Stimulated activated CD4-positive, alpha-beta T cell treated with anti-CD3 and anti-CD28 coated beads, Interleukin-1b, Interleukin-23, amount 100 ng/mL, for 1 hour (primary cell): Measurements from ENCODE around the gene SLC18A3.

Source experiments
- DNase-seq, 2 donors: peaks; one replicate each; pipeline ENCODE4 v3.0.0-alpha.2; 2020; ENCODE audit warnings: low read depth in 2 of 2

Gene SLC18A3

DNA sequence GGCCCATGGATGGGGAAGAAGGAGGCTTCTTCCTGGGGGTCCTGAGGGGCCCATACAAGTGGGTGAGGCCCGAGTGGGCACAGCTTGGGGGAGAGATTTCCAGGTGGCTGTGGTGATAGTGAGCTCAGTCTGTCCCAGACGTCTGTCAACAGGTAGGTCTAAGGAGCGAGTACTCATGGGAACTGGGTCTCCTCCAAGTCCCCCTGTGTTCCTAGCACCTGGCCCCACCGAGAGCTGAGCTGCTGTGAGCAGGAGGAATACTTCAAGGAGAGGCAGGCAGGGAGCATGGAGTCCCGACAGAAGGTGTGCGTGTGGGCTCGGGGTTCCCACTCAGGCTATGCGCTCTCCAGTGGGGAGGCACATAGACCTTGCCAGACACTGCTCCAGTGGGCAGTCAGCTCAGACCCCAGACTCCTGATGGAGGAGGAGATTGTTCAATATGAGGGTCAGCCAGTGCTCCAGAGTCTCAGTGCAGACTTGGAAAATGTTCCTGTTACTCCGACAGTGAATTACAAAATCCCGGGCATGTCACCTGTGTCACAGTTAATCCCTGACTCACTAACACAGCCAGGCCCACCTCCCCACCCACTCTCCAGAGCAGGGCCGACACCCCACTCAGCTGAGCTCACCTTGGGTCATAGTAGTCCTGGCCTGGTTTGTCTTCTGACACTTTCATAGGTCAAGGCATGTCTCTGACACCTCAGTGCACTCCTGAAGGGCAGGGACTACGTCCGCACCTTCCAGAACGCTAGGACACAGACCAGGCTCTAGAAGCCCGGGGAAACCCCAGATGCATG lies 41.1 kb downstream of the SLC18A3 start:
- DNase-seq: no peak

DNA sequence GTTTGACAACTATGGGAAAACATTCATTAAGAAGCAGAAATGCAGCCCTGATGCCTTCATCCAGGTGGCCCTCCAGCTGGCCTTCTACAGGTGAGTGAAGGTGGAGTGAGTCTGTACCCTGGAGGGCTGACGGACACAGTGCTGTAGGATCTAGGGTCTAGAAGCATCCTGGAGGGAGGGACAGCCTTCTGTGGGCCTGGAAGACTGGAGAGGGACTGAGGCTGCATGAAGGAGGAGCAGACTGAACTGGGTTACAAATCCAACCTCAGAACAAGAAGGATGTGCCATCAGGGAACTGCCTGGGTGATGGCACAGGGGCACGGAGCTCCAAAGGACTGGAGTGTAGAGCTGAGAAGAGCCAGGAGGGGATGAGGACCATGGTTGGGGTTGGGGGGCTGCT lies 41.8 kb downstream of the SLC18A3 start:
- no peak for DNase-seq

DNA sequence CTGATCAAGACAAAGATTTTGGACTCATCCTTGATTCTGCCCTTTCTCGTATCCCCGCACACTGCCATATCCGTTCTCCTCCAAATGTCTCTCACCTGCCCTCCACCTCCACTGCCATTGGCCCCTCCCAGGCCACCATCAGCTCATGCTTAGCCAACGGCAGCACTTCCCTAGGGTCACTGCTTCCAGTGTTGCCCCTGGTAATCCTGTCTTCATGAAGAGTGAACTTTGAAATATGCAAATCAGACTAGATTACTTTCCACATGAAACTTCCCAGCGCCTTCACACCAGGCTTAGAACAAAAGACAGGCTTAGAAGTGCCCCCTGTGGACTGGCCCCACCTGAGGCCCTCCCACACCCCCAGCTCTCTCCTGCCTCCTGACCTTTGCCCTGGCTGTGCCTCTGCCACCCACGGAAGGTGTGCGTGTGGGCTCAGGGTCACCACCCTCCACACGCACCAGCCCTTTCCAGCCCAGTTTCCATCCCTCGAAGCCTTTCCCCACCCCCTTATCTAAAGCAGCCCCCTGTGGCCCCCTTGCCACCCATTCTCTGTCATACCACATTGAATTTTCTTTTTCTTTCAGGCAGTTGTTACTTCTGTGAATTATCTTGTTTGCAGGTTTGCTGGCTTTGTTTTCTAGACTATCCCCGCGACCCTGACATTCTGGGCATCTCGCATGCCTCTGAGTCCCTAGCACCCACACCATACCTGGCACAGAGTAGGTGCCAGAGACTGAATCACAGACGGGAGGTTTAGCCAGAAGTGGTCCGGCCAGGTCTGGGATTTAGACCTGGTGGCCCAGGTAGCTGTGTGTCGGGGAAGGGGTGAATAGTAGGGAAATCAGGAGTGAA lies 42.5 kb downstream of the SLC18A3 start:
- no peak for DNase-seq

DNA sequence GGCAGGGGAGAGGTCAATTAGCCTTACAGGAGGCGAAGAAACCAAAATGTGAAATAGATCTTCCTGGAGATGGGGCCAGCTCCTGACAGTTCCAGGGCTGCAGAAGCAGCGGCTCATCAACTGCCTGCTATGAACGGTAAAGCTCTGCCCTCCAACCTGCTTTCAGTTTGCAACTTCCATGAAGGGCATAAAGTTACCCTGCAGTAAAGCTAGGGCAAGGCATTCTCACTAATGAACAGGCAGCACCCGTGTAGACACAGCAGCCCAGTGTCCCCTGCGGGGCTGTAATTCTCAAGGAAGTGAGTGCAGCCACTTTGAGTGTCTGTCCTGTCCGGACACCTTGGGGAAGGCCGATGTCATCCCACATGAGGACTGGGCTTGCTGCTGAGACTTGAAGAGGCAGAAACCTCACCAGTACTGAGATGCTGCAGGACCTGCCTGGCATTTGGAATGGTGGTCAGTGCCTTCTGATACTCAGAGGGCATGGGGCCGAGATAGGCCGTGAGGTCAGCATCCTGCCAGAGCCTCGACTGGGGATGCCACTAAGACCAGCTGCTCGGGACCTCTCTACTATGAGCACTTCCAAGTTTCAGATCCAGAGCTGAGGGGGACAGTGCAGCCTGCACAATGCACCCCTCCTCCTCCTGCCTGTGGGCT lies 43.3 kb downstream of the SLC18A3 start:
- no peak for DNase-seq

DNA sequence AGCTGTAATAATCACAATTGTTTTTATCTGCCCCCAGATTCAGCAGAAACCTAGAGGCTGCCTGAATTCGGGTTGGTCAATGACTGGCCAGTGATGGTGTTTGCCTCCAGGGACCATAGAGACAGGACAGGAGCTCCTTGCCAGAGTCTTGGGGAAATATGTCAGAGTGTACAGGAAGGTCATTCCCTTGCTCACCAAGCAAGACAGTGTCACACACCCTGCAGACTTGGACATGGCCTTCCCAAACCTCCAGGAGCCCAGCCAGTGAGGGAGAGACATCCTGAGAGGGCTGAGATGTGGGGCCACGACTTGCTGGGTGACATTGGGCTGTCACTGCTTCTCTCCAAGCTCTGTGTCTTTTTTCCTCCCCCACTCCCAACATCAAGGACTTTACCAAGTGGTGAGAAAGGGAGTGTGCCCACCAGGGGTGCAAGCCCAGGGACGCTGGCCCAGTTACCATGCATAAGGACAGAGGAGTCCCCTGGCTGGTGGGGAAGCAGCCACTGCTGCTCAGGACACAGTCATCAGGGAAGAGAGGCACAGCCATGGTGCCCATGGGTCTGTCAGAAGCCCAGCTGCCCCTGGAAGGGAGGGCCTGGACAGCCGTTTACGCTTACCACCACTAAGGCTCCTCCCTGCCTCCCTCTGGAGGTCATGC lies 44.1 kb downstream of the SLC18A3 start:
- no peak for DNase-seq

DNA sequence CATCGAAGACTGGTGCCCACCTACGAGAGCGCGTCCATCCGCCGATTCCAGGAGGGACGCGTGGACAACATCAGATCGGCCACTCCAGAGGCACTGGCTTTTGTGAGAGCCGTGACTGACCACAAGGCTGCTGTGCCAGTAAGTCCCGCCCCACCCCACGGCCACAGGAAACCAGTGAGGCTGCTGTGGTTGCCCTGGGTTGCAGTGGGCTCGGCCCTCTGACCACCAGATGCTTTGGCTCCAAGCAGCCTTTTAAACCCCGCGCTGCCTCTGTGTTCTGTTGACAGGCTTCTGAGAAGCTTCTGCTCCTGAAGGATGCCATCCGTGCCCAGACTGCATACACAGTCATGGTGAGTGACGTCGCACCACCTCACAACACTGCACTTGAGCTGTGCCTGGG lies 45.0 kb downstream of the SLC18A3 start:
- DNase-seq: no peak

DNA sequence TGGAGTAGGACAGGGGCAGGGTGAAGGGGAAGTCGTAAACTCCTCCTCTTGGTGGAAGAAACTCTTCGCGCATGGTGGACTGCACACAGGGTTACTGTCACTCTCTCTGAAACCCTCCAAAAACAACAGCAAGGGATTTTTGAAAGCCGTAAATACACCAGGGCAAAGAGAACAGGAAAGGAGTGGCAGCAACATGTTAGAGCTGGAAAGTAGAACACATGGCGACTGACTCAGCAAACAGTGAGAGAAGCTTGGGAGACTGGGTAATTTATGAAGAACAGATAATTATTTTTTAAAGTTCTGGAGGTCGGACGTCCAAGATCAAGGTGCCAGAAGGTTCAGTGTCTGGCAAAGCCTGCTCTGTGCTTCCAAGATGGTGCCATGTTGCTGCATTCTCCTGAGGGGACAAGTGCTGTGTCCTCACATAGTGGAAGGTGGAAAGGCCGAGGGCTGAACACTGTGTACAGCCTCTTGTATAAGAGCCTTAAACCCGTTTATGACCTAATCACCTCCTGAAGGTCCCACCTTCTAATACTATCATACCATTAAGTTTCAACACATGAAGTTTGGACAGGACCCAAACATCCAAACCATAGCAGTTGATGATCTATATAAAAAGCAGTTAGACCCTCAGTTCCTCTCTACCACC lies 46.9 kb downstream of the SLC18A3 start:
- no peak for DNase-seq

DNA sequence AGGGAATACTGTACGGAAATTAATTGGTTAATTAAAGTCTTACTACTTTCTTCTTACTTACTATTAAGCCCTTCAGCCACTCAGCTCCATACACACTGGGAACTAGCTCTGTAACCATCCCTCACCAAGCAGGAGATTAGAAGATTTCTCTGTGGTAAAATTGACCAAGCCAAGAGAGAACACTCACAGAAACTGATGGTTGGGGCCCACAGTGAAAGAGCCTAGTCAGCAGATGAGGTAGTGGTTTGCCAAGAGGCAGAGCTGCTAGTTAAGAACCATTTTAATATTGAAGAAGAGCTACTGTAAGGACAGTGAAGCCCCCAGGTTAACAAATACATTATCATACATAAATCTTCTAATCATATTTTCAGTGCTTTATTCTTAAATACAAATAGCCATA lies 47.5 kb downstream of the SLC18A3 start:
- no peak for DNase-seq

DNA sequence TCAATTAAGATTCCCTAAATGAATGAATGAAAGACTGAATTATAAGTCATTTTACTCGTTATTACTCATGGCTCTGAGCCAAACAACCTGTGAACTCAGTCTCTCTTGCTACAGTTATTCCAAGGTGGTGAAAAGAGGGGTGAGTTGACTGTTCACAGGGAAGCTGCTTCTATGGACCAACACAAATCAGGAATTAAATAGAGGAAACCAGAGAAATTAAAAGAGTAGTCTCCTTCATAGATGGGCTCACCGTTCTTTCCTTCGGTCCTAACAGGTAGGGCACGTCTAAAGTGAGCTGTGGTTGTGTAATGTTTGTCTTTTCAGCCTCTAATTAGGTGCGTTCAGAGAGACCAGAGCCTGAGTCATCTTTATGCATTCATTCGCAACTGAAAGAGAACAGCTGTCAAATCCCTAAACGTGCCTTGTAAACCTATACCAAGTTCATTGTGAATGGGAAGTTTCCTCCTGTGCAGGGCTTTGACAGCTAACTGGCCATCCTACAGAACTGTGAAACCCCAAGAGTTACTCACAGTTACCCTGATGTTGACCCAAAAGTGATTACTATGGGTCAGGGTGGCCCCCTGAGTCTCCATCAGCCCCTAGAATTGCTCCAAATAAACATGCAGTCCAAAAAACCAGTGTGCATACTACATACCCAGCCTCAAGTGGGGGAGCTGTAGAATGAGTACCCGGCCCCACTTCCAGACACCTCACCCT lies 51.2 kb downstream of the SLC18A3 start:
- no peak for DNase-seq
